Right lobe of liver (tissue), 4 donors: Measurements from ENCODE around the gene ZNF892.

Source experiments
- CTCF ChIP-seq, 4 donors: fragments of 200-600 bp in 3 of 4; fragments of 450-650 bp in 1 of 4; IDR thresholded peaks; one replicate each; pipeline versions ENCODE4 v1.5.1 to v1.8.0; 2016 to 2022; ENCODE audit warnings: antibody characterized with exemption in 4 of 4, mild to moderate bottlenecking in 2 of 4
- POLR2A ChIP-seq: fragments of 450-650 bp; IDR thresholded peaks from one replicate; pipeline ENCODE4 v1.6.1; 2017; ENCODE audit warnings: antibody characterized with exemption, mild to moderate bottlenecking
- donor health status: DM: no; HTN: no; CAD: no.
- donor health status: DM: no; HTN: no; CAD: no.
- donor health status: DM: no; HTN: yes; CAD: no.

- TF ChIP-seq CTCF (IDR thresholded peaks at IDR 0.05) (no peak), POLR2A (no peak)
Measured at GRCh38 chr2:95171902-95172301, 35.4 kb upstream of the ZNF892 start.
